Measurements from ENCODE around the gene SH3YL1.

Gene SH3YL1

DNA sequence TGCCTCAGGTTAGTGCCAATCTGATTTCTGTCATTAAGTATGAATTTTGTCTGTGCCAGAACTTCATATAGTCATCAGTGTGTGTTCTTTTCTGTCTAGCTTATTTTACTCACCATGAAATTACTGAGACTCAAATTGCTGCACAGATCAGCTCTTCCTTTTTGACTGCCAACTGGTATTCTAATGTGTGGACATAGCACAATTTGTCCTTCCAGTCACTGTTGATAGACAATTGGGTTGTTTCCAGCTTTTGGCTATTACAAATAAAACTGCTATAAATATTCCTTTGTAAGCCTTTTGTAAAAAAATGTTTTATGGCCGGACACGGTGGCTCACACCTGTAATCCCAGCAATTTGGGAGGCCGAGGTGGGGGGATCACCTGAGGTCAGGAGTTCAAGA is 7.7 kb downstream of the SH3YL1 start:
- DNase-seq = no peak

DNA sequence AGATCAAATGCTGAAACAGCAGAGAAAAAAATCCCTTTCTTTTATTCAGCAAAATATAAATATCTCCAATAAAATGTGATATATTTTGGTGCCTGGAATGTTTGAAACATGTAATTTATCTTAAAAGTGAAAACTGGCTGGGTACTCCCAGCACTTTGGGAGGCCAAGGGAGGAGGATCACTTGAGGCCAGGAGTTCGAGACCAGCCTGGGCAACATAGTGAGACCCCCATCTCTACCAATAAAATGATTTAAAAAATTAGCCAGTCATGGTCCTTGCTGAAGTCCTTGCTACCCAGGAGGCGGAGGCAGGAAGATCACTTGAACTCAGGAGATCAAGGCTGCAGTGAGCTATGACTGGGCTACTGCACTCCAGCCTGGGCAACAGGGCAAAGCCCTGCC is 8.6 kb downstream of the SH3YL1 start:
- DNase-seq = no peak

DNA sequence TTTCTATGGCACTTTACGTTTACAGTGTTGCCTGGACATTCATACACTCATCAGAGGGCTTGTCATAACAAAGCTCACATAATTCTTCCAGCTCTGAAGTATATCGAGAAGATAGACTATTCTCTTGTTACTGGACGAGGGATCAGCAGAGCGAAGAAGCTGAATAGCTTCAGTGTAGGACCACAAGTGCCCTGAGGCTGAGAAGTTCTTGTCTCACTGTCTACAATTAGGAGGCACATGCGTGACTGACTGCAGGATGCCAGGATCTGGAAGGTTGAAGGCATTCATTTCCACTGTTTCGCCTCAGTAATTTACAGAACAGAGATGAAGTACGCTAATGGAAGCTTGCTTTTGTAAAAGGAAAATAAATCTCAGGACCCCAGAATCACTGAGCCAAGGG is 9.6 kb downstream of the SH3YL1 start:
- peak; percentile 92 for DNase-seq

DNA sequence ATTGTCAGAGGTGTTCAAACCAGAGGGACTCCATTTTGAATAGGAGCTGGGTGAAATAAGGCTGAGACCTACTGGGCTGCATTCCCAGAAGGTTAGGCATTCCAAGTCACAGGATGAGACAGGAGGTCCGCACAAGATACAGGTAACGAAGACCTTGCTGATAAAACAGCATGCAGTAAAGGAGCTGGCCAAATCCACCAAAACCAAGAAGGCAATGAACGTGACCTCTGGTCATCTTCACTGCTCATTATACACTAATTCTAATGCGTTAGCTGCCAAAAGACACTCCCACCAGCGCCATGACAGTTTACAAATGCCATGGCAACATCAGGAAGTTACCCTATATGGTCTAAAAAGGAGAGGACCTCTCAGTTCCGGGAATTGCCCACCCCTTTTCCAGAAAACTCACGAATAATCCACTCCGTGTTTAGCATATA is 10.6 kb downstream of the SH3YL1 start:
- DNase-seq = no peak

DNA sequence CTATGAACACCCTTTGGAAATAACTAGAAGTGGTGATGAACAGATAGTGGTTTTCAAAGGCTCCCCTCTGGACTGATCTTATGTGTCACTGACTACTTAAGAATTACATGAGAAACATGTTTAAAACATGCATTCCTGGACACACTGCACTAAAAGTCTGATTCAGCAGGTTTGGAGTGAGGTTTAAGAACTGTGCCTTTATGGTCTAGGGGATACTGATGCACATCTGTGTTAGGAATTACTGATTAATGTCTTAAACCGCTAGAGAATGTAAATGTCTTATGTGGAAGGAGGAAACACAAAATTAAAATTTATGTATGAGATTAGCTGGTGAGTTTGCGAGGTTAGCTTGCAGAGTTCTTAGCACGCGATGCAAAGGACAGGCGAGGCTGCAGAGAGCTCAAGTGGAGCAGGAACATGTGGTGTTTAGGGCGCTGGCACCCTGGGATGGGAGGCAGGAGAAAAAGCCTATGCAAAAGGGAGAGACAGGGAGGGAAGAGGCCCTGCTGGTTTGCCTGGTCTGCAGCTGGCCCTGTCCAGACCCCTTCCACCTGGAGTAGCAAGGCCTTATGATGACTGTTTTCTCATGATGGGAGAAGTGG is 11.7 kb downstream of the SH3YL1 start:
- DNase-seq = no peak

DNA sequence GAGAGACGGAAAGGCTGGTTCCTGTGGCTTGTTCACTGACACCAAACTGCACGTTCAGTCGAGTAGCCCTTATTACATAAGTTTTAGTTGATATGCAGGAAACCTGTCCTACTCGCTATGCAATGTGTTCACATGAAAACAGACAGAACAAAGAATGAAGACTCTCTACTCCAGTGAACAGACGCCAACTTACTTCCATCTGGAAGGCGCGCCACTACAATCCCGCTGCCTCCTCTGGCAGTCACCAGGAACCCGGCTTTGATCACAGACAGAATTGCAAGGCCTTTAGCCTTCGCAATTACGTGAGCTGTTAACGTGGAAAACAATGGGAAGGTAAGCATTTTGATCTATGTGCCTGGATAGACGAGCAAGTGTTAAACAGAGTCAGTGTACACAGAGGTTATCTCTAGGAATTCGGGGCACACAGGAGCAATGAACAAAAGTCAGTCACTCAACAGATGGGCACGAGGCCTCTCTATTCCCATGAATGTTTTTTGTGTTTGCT is 14.2 kb downstream of the SH3YL1 start:
- DNase-seq = no peak

DNA sequence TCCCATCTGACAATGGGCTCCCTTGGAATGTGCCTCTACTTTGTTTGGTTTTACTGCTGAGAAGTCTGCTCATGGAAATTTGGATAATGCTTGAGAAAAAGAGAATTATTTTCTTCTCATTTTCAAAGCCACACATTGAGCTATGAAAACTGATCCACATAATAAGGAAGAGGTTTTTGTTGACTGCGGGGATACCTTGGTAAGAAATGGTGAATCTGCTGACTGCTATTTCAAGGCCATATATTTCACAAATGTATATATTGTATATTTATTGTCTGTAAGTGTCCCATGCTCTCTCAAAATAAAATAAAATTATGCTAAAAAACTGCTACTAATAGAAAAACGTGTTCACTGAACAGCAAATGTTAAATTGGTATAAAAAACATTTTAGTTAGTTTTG is 15.1 kb downstream of the SH3YL1 start:
- no peak for DNase-seq

DNA sequence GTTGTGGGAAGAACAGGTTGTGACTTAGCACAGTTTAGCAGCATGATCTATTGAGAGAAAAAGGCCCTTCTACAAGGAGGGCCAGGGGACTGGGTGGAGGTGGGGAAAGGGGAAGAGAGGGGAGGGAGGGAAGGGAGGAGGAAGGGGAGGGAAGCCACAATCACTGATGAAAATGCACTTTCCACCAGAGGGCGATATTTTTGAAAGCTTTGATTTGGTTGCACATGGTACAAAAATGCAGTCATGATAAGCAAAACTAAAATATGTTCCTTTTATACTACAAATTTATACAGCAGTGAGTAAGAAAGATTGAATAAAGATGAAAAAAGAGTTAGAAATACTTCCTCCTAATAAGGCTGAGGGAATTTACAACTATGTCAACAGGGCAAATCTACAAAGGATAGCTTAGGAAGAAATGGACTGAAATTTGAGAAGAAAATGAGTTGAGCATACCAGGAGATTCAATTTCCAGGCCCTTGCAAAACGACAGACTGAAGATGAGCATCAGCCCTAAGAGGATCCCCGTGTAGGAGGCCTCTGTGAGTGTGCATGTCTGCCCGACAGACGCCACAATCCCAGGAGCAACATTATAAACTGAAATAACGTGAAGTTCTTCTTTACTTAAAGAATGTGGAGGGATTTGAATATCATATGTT is 17.2 kb downstream of the SH3YL1 start:
- no peak for DNase-seq

DNA sequence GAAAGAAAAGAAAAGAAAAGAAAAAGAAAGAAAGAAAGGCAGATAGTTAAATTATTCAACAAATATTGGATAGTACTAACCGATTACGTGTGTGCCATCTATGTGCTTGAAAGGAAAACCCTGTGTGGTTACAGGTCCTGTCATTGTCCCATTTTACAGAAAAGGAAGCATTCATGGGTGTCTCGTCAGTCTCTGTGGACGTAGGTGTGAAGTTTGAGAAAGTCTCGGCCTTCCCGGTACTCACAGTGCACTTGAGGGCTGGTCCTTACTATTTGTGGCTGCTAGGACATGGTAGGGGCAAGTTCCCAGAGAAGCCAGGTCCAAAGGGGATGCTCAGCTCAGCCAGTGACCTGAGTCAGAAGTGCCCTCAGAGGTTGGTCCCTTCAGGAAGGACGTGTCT is 19.3 kb downstream of the SH3YL1 start:
- no peak for DNase-seq

DNA sequence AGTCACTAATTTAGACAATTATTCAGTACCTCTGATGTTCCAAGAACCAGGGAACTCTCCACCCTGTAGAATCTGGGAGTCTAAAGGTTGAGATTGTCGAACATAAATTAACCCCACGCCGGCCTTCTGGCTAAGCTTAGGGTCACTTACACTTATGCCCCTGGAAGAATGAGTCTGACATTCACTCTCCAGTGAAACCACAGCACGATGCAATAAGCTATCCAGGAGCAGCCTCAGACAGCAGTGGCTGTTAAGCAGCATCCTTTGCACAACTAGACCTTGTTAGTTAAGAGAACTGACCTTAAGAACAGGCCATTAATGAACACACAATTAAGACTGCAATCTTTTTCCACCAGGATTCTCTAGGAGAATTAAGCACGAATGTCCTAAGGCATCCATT is 25.0 kb downstream of the SH3YL1 start:
- DNase-seq = no peak

DNA sequence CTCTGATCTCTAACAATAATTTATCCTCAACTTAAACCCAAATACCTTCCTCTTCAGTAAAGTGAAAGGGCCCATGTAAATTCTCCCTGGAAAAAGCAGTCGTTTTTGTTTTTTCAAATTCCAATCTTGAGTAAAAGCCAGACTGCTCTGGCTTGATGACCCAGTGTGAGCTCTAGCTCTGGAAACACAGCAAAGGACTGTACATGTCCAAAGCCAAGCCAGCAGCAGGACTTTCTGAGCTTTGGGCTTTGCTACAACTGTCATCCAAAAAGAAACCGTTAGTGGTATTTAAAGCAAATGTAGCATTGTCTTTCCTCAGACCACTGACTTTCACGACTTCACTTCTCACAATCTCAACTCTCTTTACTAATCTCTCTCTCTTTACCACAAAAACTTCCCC is 25.4 kb downstream of the SH3YL1 start:
- DNase-seq = no peak

DNA sequence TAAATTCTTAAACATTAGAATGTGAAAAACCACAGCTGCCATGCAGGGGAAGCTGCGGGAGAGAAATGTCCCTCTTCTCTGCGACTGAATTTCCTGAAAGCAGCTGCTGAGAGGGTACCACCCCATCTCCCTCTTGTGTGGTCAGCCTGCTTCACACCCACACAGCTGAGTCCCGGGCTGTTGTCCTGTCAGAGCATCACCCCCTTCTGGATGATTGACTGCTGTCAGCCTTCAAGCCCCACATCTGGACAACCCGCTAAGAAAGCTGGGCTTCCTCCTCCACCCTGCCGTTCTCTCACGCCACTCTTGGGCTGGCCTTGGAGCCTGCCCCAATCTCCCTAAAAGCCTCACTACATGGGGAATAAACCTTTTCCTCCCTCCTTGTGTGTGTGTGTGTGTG is 26.0 kb downstream of the SH3YL1 start:
- no peak for DNase-seq

DNA sequence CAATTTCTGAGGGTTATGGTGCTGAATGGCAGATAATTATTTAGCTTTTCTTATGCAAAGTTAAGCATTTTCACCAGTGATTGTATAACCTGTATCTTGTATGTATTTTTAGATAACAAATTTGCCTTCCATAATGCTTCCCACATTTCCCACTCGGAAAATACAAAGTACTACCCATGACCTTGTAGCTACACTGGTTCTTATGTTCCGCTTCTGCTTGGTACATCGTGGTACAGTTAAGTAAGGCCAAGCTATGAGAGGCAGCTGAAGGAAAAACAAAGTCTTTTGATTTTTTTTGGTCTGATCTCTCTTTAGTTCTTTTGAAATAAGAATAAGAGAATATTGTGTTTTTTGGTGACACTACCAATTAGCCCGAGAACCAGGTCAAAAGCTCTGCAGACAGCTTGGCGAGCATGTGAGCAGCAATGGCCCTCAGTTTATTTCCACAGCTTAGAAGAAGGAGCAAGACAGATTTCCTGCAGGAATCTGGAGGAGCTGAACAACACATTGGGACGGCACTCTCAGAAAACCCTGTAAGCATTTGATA is 26.8 kb downstream of the SH3YL1 start:
- no peak for DNase-seq

DNA sequence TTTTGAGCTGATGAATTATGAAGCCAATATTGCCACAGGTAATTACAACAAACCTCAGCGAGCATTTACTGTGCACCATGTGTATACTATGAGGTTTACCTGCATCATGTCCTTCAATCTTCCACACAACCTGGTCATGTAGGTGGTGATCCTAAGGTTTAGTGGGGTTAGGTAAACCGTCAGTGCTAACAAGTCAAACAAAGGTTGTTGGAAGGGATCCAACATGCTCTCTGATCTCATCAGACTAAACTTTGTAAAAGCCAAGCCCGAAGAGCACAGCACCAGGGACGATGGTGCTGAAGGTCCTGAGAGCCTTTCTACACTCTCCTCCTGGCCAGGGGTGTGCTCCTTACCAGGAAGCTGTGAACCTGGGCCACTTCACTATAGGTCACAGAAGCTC is 29.4 kb downstream of the SH3YL1 start:
- no peak for DNase-seq

DNA sequence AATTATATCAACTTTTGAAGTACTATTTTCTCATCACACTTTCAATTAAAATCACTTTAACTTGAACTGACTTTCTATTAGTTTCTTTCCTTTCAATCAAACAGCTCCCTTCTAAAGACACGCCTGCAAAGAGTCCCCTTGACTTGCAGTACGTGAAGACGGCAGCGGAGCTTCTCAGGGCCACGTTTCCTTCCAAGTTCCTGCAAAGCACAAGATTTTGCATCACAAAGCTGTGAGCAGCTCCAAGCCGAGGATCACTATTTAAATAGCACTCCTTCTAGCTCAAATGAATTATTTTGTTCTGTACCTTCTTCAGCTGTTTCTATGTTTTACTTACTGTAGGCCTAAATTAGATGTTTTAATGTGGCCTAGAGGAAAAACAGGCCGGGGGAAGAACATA is 30.8 kb downstream of the SH3YL1 start:
- no peak for DNase-seq

DNA sequence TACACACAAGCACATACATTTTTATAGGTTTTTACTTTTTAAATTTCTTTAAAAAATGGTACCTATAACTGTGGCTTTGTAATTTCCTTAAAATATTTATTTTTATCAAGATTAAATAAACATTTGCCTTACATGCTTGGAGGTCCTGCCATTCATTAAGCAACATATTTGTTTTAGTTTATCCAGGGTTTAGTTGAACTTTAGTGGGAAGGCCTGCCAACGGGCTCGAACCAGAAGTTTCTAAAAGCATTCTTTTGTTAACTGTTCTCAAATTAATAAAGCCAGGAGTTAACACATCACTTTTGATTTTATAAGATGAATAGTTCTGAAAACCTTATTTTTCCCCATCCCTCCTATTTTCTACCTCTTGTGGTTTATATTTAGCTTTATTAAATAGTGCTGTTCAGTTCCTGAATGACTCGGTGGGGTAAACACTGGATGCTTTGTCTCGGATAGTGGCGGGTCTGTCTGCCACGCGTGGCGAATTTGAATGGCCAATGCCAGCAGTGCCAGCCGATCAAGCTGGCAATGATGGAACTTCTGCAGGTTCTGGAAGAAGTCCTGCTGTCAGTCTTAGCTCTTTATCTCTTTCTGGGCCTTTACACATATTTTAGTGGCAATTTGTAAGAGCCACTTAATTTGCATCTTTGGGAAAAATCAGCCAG is 32.2 kb downstream of the SH3YL1 start:
- no peak for DNase-seq

DNA sequence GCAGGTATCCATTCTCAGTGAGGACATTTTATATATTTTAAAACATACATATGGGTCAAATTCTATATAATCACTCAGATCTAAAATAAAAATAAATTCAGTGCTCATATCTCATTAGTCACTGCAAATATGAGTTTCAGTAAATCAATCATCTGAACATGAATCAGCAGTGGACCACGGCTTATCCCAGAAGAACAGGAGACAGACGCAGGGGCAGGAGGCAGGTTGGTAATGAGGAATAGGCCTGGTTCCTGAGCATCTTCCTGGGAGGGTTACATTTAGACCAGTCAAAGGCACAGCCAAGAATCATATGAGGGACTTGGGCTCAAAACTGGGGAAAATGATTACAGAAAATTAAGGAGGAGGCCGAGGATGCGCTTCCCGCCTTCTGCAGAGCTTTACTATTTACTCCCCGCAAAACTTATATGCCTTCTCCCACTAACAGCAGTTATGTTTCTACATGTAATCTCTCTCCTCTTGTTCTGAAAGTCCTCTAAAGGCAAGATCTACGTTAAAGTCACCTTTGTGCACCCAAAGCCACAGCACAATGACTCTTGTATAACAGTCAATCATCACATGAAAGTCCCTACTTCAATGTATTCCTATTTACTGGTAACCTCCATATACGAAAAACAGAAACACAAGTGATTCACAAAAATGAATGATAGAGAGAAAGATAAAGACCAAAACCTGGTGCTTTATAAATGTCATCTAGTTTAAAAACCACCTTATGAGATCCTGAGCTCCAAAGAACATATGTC is 35.1 kb downstream of the SH3YL1 start:
- DNase-seq = no peak

DNA sequence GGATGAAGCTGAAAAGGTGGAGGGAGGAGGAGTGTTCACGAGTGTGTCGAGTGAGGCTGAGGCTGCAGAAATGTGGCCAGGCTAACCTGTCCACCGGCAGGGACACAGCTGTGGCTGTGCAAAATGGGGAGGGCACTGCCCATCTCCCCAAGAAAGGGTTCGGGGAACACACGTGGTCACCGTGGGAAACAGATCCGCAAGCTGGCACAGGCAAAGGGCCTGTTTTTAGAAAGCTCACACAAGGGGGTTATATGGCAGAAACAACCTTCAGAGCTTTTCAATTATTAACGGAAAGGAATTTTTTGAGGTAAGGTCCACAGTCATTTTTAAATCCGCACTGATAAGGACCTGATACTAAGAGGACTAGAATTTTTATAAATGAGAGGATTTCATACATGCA is 35.7 kb downstream of the SH3YL1 start:
- no peak for DNase-seq

DNA sequence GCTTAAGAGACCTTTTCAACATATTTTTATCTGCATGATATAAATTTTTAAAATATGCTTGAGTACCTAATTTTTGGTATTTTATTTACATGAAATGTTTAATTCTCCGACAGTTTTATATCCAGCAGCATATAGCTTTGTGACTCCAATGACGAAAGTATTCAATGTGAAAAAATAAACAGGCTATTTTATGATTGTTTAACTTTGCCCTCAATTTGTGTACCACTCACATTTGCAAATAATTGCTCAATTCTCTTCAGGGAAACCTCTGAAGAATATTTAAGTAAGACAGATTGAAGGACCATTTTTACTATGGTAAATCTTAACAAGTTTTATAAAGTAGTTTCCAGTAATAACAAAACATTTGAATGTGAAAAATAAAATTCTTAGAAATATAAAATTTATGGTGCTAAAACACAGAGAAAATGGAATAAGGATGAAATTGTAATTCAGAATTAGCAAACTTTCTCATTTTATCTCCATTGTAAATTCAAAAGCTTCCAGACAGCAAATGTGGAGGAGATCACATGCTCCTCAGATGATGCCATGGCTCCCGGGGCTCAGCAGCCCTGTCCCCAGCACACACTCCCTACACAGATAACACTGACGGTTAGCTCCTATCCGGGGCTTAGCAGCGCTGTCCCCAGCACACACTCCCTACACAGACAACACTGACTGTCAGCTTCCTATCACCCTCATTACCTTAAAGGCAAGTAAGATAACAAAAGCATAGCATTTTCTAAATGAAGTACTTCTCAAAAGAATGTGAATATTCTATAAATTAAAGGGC is 39.7 kb downstream of the SH3YL1 start:
- DNase-seq = no peak

DNA sequence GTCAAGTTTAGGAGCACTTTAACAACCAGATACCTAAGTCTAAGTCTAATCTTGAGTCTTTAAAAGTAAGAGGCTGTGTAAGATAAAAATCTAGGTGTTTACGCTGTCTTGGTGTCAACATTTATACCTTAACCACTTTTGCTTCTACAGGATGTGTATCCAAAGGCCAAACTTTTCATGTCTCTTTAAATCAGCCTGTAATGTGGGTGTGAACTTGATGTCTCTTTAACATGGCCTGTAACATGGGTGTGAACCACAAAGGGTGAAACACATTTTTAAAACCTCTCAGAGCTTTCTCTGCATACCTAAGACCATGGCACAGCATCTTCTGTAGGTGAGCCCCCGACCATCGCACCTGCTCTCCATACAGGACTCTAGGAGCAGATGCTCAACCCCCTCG is 40.4 kb downstream of the SH3YL1 start:
- no peak for DNase-seq

DNA sequence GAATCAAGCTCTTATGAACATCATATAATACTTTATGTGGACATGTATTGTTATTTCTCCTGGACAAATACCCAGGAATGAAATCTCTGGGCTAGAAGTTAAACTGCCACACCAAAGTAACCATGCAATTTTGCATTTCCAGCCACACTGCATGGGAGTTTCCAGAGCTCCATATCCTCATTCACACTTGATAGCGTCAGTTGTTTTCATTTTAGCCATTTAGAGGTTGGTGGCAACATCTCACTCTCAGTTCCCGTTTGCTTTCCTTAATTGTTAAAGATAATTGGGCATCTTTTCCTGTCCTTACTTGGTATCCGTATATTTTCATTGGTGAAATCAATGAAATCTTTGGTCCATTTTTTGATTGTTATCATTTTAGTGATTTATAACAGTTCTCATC is 47.8 kb downstream of the SH3YL1 start:
- no peak for DNase-seq

DNA sequence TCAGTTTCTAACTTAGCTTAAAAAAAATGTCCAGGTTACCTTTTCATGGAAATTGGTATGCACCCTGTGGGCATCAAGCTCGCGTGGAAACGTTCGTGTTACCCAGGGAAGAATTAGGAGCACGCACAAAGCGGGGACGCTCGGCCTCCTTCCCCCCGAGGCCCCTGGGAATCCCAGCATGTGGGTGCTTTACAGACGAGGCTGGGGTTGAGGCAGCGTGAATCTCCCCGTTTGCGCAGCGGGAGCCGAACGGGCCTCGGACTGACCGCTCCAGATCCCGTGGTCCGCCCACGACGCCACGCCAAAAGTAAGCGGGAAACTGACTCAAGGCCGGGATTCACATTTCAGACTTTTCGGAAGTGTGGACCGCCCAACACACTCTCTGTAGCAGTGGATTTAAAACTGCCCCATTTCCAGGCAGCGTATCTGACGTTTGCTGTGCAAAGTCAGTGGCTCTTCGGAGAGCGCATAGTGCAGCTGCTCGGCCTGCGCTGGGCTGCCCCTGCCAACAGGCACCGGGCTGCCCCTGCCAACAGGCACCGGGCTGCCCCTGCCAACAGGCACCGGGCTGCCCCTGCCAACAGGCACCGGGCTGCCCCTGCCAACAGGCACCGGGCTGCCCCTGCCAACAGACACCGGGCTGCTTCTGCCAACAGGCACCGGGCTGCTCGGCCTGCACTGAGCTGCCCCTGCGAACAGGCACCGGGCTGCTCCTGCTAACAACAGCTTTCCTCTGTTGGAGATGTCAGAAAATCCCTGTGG is 49.7 kb downstream of the SH3YL1 start:
- no peak for DNase-seq
